Left renal cortex interstitium (tissue), 4 donors: ENCODE data around the gene ZMPSTE24. TPM values are rescaled to one million over a fixed set of nuclear protein-coding genes. Genes with fewer than 3 reads are reported as not detected.
"Not testable (repeated sequence)": the region's sequence is repeated elsewhere in the genome, so short reads cannot be mapped to it uniquely, and the experiment has no call there.

Experiments used
- DNase-seq, 4 donors: peaks; one replicate each; pipeline ENCODE4 v3.0.0-alpha.2; 2013; ENCODE audit warnings: low read depth in 4 of 4, low spot score in 2 of 4, missing footprints in 1 of 4
- polyA plus RNA-seq, 4 donors: library from polyadenylated mRNA; unstranded; fragments of 120-200 nt; gene quantifications; one replicate each; pipeline ENCODE4 v1.2.1, GENCODE V29; 2013; ENCODE audit not compliant: insufficient read length in 4 of 4

ZMPSTE24 gene
- polyA plus RNA-seq, 4 donors: 50.1 to 61.7 (median 55.9) TPM

- DNase-seq: peak in 3 of 4 donors; percentile 25 to 39 (median 36)
Observed at GRCh38 chr1:40315795-40316594, 58.0 kb downstream of the ZMPSTE24 start.

GRCh38 chr1:40316595-40317393 lies 58.8 kb downstream of the ZMPSTE24 start, which contains the start of gene COL9A2:
TSS of gene COL9A2 (minus strand) at chr1:40317286. CDS start at chr1:40317197, 89 bp downstream.
- peak in 3 of 4 donors; percentile 17 to 45 (median 44) for DNase-seq

- DNase-seq: no peak
Observed at GRCh38 chr1:40317394-40318074, 59.5 kb downstream of the ZMPSTE24 start.

GRCh38 chr1:40318476-40318875 lies 60.4 kb downstream of the ZMPSTE24 start:
- DNase-seq: no peak

- DNase-seq: no peak
Observed at GRCh38 chr1:40318970-40319621, 61.1 kb downstream of the ZMPSTE24 start.

- DNase-seq: not testable (repeated sequence)
Observed at GRCh38 chr1:40331403-40331802, 73.4 kb downstream of the ZMPSTE24 start.

- DNase-seq: no peak
Observed at GRCh38 chr1:40332695-40333094, 74.7 kb downstream of the ZMPSTE24 start.

- DNase-seq: no peak
Observed at GRCh38 chr1:40337443-40337842, 79.4 kb downstream of the ZMPSTE24 start.

GRCh38 chr1:40338745-40339419 lies 80.8 kb downstream of the ZMPSTE24 start:
- peak in 3 of 4 donors; percentile 43 to 79 (median 50) for DNase-seq

GRCh38 chr1:40339420-40340323 lies 81.6 kb downstream of the ZMPSTE24 start:
- DNase-seq: no peak

GRCh38 chr1:40341491-40342380 lies 83.7 kb downstream of the ZMPSTE24 start:
- DNase-seq: no peak

- not testable (repeated sequence) for DNase-seq
Observed at GRCh38 chr1:40342381-40342717, 84.3 kb downstream of the ZMPSTE24 start.

Other genes with a start within 250 kb of the ZMPSTE24 start
- gene CAP1, start 217.5 kb upstream of the ZMPSTE24 start, polyA plus RNA-seq: 100 to 1,000 TPM; 166 to 206 (median 182) TPM
- 100 to 1,000 TPM in 3 of 4 donors, 10 to 100 TPM in 1; 90.4 to 136 (median 105) TPM for gene PPT1, start 161.0 kb upstream of the ZMPSTE24 start, polyA plus RNA-seq
- gene RLF, start 96.8 kb upstream of the ZMPSTE24 start, polyA plus RNA-seq: 10 to 100 TPM; 21.1 to 26.4 (median 21.9) TPM
- not detected for gene TMCO2, start 10.3 kb upstream of the ZMPSTE24 start, polyA plus RNA-seq
- 10 to 100 TPM; 19.2 to 39.4 (median 30.2) TPM for gene COL9A2, start 59.0 kb downstream of the ZMPSTE24 start, polyA plus RNA-seq
- 10 to 100 TPM; 20.1 to 27.4 (median 24.3) TPM for gene SMAP2, start 115.5 kb downstream of the ZMPSTE24 start, polyA plus RNA-seq
- gene ZFP69B, start 192.2 kb downstream of the ZMPSTE24 start, polyA plus RNA-seq: 1 to 10 TPM; 4.8 to 6.1 (median 5.7) TPM
- 1 to 10 TPM; 6.3 to 9.5 (median 6.9) TPM for gene ZFP69, start 219.1 kb downstream of the ZMPSTE24 start, polyA plus RNA-seq